Stimulated activated CD4-positive, alpha-beta T cell treated with anti-CD3 and anti-CD28 coated beads, Interleukin-2, amount 100 ng/mL, for 48 hours (primary cell): Measurements from ENCODE around the gene GNAZ.
"Not testable (repeated sequence)": the region's sequence is repeated elsewhere in the genome, so short reads cannot be mapped to it uniquely, and the experiment has no call there.

Experiments used
- DNase-seq, 2 donors: peaks; one replicate each; pipeline ENCODE4 v3.0.0-alpha.2; 2020

The GNAZ gene

GRCh38 chr22:23070418-23071229 is at the start of gene GNAZ:
Gene GNAZ (plus strand): TSS chr22:23070519. CDS start chr22:23095696, 25,177 bp downstream.
- DNase-seq = peak in 1 of 2 donors; percentile 11

GRCh38 chr22:23020659-23021293 is 49.5 kb upstream of the GNAZ start:
- DNase-seq = no peak

- not testable (repeated sequence) for DNase-seq
Observed at GRCh38 chr22:23021660-23022353, 48.5 kb upstream of the GNAZ start.

- DNase-seq = no peak
Observed at GRCh38 chr22:23023294-23023693, 47.0 kb upstream of the GNAZ start.

GRCh38 chr22:23026777-23027176 is 43.5 kb upstream of the GNAZ start:
- no peak for DNase-seq

- not testable (repeated sequence) for DNase-seq
Observed at GRCh38 chr22:23027849-23028248, 42.5 kb upstream of the GNAZ start.

- no peak for DNase-seq
Observed at GRCh38 chr22:23029521-23030228, 40.6 kb upstream of the GNAZ start.

- no peak for DNase-seq
Observed at GRCh38 chr22:23031381-23031780, 38.9 kb upstream of the GNAZ start.

- no peak for DNase-seq
Observed at GRCh38 chr22:23031786-23032185, 38.5 kb upstream of the GNAZ start.

GRCh38 chr22:23032658-23033057 is 37.7 kb upstream of the GNAZ start:
- no peak for DNase-seq

- no peak for DNase-seq
Observed at GRCh38 chr22:23033116-23033905, 37.0 kb upstream of the GNAZ start.

GRCh38 chr22:23034621-23035556 is 35.4 kb upstream of the GNAZ start:
- DNase-seq = no peak

- no peak for DNase-seq
Observed at GRCh38 chr22:23035557-23036277, 34.6 kb upstream of the GNAZ start.

- no peak for DNase-seq
Observed at GRCh38 chr22:23036684-23037428, 33.5 kb upstream of the GNAZ start.

- no peak for DNase-seq
Observed at GRCh38 chr22:23037429-23038333, 32.6 kb upstream of the GNAZ start.

GRCh38 chr22:23038334-23038642 is 32.0 kb upstream of the GNAZ start:
- DNase-seq = no peak

GRCh38 chr22:23038902-23039301 is 31.4 kb upstream of the GNAZ start:
- DNase-seq = no peak

- no peak for DNase-seq
Observed at GRCh38 chr22:23042179-23042578, 28.1 kb upstream of the GNAZ start.

GRCh38 chr22:23044570-23044969 is 25.7 kb upstream of the GNAZ start:
- no peak for DNase-seq
